HepG2 (cell line): Measurements from ENCODE around the gene SYT7. TPM values are rescaled to one million over a fixed set of nuclear protein-coding genes. Genes with fewer than 3 reads are reported as not detected.

ENCODE experiments used
- ADNP ChIP-seq: sonication (generic); formaldehyde crosslinking; IDR thresholded peaks from 2 replicates; pipeline ENCODE4 v1.4.0; 2020; ENCODE audit warnings: missing genetic modification reagents
- AGO1 ChIP-seq: fragments of 200-400 bp; formaldehyde crosslinking; IDR thresholded peaks from 2 replicates; pipeline ENCODE4 v1.6.1; 2017; ENCODE audit warnings: mild to moderate bottlenecking, low read depth, low read length, moderate library complexity; ENCODE audit not compliant: poor library complexity, severe bottlenecking
- DDIT3 ChIP-seq: sonication (generic); formaldehyde crosslinking; IDR thresholded peaks from 2 replicates; pipeline ENCODE4 v1.4.0; 2020; ENCODE audit warnings: mild to moderate bottlenecking, missing genetic modification reagents
- NFIC ChIP-seq: IDR thresholded peaks from 2 replicates; pipeline ENCODE4 v1.6.1; 2012; ENCODE audit warnings: mild to moderate bottlenecking, low read length, inconsistent platforms
- NR3C1 ChIP-seq: sonication (generic); formaldehyde crosslinking; IDR thresholded peaks from 2 replicates; pipeline ENCODE4 v1.4.0; 2020; ENCODE audit warnings: missing genetic modification reagents
- PLSCR1 ChIP-seq: sonication (generic); formaldehyde crosslinking; IDR thresholded peaks from 2 replicates; pipeline ENCODE4 v1.5.0; 2020; ENCODE audit warnings: missing genetic modification reagents, mild to moderate bottlenecking, borderline replicate concordance
- SKIL ChIP-seq: sonication (generic); formaldehyde crosslinking; IDR thresholded peaks from 2 replicates; pipeline ENCODE4 v1.8.0; 2022; ENCODE audit warnings: missing genetic modification reagents, mild to moderate bottlenecking, moderate library complexity, borderline replicate concordance
- SOX5 ChIP-seq: IDR thresholded peaks from 2 replicates; pipeline ENCODE4 v1.6.1; 2016; ENCODE audit warnings: borderline replicate concordance
- TCF7L2 ChIP-seq: IDR thresholded peaks from 2 replicates; pipeline ENCODE4 v1.6.1; 2011; ENCODE audit warnings: mild to moderate bottlenecking, low read depth, low read length, moderate library complexity
- ZBTB44 ChIP-seq: sonication (generic); formaldehyde crosslinking; IDR thresholded peaks from 2 replicates; pipeline ENCODE4 v1.4.0; 2020; ENCODE audit warnings: missing genetic modification reagents
- ZNF326 ChIP-seq: sonication (generic); formaldehyde crosslinking; IDR thresholded peaks from 2 replicates; pipeline ENCODE4 v1.4.0; 2020; ENCODE audit warnings: missing genetic modification reagents, borderline replicate concordance
- ZNF501 ChIP-seq: sonication (generic); formaldehyde crosslinking; IDR thresholded peaks from 2 replicates; pipeline ENCODE4 v1.5.1; 2020; ENCODE audit warnings: mild to moderate bottlenecking, moderate library complexity, missing genetic modification reagents
- ZNF567 ChIP-seq: sonication (generic); formaldehyde crosslinking; IDR thresholded peaks from 2 replicates; pipeline ENCODE4 v1.8.1; 2023; ENCODE audit warnings: mild to moderate bottlenecking, missing genetic modification reagents, borderline replicate concordance
- polyA plus RNA-seq, 8 experiments: library from polyadenylated mRNA; depleted of rRNA in 3 of 8; stranded (reverse) in 7 of 8; unstranded in 1 of 8; fragments of >200 nt; fragmentation: Illumina TruSeq in 4 of 8; extraction: Trizol in 4 of 8; gene quantifications; 2 replicates each; pipeline versions ENCODE4 v1.2.1 to v1.2.3, GENCODE V29; 2011 to 2016; ENCODE audit warnings: low read depth in 4 of 8, missing spikeins in 1 of 8, mixed read lengths in 1 of 8; ENCODE audit not compliant: insufficient read depth in 1 of 8
- total RNA-seq, 5 experiments: library from RNA; depleted of rRNA; stranded (reverse); fragments of >200 nt; fragmentation: Illumina TruSeq; extraction: Trizol; gene quantifications; 2 replicates each; pipeline ENCODE4 v1.2.3, GENCODE V29; 2016; ENCODE audit warnings: low read depth in 1 of 5
- TF ChIP-seq, protein P1 (sequence below): sonication (generic); formaldehyde crosslinking; IDR thresholded peaks from 2 replicates; pipeline ENCODE4 v1.4.0; 2020; ENCODE audit warnings: missing genetic modification reagents, borderline replicate concordance
- TF ChIP-seq, protein P2 (sequence below): sonication (generic); formaldehyde crosslinking; IDR thresholded peaks from 2 replicates; pipeline ENCODE4 v1.5.0; 2020; ENCODE audit warnings: missing genetic modification reagents

SYT7 gene
- total and polyA plus RNA-seq, 2 of the 13 experiments (the other 11 are each of a cell fraction or from before 2014, with no cell fraction given) = 1.4 to 4.4 TPM

DNA sequence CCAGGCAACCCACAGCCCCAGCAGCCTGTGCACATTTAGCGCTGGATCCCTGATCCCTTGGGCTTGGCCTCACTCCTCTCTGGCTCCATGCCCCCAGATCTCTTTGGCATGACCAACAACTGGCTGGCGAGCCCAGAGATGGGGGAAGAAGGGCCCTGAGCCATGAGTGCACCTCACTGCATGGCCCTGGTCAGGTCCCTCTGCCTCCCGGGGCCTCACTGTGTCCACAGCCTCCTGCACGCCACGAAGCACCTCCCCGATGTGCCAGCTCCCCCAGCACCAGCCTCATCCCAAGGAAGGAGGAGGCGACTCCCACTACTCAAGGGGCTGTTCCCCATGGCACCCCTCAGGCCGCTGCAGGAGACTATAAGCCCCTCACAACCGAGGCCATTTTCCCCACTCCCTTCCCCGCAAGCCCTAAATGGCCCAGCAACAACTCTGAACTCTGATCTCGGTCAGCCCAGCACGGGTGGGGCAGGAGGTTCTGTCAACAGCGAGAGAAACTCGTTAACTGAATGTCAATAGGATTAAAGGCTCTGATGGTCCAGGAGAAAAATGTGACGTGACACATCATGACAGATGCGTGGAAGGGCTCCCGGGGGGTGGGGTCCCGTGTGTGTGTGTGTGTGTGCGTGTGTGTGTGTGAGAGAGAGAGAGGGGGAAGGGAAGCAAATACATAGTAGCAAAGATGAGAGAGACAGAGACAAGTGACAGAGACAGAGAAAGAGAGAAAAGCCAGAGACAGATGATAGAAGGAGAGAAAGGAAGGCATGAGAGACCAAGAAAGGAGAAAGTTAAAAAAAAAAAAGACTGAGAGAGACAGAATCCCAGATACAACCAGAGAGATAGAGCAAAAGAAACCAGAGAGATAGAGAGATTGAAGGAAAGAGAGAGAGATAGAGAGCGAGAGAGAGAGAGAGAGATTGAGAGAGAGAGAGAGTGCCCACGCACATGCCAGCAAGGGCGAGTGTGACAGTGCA lies 28.4 kb upstream of the SYT7 start (continued):
- TF ChIP-seq NR3C1 (CRISPR knock-in tag) (no peak), PLSCR1 (CRISPR knock-in tag) (no peak), TCF7L2 (no peak), ZBTB44 (CRISPR knock-in tag) (no peak), SKIL (peak; percentile 9; the same call in 1 of the 2 replicates), ZNF501 (CRISPR knock-in tag) (peak; percentile 96), ZNF567 (CRISPR knock-in tag) (no peak), NFIC (no peak), ZNF326 (no peak), SOX5 (CRISPR knock-in tag) (peak; percentile 61; the same call in 1 of the 2 replicates), ADNP (no peak), AGO1 (no peak), DDIT3 (CRISPR knock-in tag) (no peak)
- TF ChIP-seq, protein P1, sequence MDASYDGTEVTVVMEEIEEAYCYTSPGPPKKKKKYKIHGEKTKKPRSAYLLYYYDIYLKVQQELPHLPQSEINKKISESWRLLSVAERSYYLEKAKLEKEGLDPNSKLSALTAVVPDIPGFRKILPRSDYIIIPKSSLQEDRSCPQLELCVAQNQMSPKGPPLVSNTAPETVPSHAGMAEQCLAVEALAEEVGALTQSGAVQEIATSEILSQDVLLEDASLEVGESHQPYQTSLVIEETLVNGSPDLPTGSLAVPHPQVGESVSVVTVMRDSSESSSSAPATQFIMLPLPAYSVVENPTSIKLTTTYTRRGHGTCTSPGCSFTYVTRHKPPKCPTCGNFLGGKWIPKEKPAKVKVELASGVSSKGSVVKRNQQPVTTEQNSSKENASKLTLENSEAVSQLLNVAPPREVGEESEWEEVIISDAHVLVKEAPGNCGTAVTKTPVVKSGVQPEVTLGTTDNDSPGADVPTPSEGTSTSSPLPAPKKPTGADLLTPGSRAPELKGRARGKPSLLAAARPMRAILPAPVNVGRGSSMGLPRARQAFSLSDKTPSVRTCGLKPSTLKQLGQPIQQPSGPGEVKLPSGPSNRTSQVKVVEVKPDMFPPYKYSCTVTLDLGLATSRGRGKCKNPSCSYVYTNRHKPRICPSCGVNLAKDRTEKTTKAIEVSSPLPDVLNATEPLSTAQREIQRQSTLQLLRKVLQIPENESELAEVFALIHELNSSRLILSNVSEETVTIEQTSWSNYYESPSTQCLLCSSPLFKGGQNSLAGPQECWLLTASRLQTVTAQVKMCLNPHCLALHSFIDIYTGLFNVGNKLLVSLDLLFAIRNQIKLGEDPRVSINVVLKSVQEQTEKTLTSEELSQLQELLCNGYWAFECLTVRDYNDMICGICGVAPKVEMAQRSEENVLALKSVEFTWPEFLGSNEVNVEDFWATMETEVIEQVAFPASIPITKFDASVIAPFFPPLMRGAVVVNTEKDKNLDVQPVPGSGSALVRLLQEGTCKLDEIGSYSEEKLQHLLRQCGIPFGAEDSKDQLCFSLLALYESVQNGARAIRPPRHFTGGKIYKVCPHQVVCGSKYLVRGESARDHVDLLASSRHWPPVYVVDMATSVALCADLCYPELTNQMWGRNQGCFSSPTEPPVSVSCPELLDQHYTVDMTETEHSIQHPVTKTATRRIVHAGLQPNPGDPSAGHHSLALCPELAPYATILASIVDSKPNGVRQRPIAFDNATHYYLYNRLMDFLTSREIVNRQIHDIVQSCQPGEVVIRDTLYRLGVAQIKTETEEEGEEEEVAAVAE (CRISPR knock-in tag) = no peak
- TF ChIP-seq, protein P2, sequence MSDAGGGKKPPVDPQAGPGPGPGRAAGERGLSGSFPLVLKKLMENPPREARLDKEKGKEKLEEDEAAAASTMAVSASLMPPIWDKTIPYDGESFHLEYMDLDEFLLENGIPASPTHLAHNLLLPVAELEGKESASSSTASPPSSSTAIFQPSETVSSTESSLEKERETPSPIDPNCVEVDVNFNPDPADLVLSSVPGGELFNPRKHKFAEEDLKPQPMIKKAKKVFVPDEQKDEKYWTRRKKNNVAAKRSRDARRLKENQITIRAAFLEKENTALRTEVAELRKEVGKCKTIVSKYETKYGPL = no peak
